ENCODE data around the gene GADD45GIP1.

The GADD45GIP1 gene

DNA sequence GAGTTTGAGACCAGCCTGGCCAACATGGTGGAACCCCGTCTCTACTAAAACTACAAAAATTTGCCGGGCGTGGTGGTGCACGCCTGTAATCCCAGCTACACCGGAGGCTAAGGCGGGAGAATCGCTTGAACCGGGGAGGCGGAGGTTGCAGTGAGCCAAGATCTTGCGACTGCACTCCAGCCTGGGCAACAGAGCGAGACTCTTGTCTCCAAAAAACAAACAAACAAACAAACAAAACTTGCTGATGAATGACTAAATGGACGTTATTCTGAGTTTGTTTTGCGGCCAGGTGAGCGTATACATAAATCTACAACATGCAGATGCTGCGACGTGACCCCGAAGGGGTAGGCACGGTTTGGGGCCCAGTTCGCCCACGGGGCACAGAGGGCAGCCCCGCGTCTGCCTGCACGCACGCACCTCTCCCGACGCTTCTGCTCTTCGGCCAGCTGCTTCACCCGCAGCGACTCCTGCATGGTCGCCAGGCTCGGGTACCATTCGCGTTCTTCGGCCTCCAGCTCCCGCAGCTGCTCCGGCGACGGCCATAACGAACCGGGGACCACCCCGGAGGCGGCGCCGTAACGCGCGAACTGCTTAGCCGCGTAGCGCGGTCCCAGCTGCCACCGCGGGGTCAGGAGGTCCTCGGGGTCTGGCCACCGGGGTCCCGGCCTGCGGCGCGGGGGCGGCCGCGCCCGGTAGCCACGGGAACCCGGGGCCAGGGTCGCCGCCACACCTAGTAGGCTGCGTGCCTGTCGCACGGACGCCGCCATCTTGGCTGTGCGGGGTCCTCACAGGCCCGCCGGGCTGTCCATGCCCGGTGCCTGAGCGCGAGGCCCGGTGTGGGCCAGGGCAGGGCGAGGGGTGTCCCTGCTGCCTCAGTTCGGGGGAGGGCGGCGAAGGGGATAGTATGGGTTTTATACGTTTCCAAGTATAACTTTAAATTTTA is at the start of gene GADD45GIP1:
Gene GADD45GIP1 (minus strand): TSS at position 778 of the 943 bp plus-strand sequence. CDS start 11 bp downstream, at position 767.
- DNase-seq (ENCODE audit: low spot score), result peak; percentile 85

DNA sequence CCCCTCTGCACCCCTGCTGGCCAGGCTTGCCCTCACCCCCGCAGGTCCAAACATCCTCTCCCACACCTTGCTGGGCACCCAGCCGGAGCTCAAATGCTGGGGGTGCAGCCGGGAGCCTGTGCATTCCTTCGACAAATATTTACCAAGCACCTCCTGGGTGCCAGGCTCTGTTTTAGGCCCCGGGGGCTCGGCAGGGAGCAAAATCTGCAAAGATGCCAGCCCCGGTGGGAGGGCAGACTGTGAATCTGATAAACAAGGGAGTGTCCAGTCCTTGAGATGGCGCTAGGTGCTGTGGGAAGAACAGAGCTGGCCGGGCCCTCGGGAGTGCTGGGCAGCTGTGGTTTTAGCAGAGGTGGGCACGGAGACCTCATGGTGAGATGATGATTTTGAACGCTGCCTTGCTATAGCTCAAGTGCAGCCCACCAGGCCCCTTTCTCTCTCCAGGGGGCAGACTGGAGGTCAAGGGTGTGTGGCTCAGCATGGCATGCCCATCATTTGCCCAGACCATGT is 48.9 kb upstream of the GADD45GIP1 start:
- DNase-seq (ENCODE audit: low spot score), result no peak

DNA sequence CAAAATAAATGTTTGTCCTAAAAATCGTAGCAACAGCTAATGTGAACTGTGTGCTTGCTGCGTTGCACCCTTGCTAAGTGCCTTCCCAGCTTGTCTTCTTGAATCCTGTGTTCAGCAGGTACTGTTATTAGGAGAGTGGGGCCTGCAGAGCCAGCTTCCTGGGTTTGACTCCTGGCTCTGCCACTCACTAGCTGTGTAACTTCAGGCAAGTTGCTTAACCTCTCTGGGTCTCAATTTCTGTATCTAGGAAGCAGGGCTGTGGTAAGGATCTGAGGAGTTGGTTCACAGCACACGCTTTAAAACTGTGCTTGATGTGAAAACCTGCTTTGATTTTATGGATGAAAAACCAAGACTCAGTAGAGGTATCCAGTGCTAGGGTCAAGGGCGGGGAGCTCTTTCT is 48.2 kb upstream of the GADD45GIP1 start:
- no peak for DNase-seq (ENCODE audit: low spot score)

DNA sequence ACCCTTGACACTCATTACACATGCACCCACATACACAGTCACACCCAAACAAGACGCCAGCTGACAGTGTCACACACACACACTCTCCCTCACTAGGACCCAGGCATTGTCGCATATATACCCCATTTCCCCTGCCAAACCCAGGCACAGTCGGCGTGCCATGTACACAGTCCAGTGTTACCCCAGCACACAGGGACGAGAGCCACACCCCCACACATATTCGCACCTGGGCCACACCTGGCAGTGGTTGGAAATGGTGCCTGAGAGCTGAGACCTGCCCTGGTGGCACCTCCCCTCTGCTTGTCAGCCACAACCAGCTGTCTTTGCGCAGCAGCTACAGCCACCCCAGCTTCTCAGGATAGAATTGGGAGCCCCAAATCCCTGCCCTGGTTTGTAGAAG is 47.2 kb upstream of the GADD45GIP1 start:
- no peak for DNase-seq (ENCODE audit: low spot score)

DNA sequence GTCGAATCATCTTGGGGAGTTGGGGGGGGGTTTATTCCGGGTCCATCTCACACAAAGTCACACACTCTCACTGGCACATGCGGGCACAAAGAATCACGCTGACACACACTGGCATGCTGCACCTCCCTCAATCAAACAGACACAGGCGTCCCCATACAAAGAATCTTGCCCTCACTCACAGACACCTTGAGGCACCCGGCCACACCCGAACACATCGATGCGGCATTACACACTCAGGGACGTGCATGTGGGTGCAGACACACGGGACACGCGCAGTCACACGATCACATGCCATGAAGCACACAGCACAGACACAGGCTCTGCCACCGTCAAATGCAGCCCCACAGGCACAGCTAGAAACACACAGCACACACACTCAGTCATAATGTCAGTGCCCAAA is 46.1 kb upstream of the GADD45GIP1 start:
- DNase-seq (ENCODE audit: low spot score), result no peak

DNA sequence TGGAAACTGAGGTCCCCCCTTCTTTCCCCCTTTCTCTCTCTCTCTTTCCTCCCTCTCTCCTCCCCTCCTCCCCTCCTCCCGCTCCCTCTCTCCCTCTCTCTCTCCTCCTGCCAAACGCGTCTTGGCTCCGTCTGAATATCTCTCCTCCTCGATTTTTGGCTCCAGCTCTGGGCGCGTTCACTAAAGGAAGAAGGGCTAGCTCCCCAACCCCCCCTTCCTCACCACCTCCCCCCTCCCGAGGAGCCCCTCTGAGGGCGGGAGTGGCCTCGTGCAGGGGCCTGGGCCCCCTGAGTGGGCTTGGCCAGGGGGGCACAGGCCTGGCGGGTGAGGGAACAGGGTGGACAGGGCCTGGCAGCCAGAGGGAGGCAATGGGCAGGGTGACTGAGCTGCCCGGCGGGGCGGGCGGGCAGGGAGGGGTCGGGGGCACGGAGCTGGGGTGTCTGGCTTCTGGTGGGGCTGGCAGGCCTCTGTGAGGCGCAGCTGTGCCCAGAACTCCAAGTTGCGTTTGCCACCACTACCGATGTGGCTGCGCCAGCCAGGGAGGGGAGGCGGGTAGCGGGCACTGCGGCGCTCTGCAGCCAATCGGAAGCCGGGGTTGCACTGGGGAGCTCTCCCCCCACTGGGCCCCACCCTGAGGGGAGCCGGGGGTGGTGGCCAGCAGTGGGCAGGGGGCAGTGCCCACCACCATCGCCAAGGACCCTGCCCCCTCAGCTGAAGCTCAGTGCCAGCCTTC is 45.3 kb upstream of the GADD45GIP1 start:
- DNase-seq (ENCODE audit: low spot score), result no peak

DNA sequence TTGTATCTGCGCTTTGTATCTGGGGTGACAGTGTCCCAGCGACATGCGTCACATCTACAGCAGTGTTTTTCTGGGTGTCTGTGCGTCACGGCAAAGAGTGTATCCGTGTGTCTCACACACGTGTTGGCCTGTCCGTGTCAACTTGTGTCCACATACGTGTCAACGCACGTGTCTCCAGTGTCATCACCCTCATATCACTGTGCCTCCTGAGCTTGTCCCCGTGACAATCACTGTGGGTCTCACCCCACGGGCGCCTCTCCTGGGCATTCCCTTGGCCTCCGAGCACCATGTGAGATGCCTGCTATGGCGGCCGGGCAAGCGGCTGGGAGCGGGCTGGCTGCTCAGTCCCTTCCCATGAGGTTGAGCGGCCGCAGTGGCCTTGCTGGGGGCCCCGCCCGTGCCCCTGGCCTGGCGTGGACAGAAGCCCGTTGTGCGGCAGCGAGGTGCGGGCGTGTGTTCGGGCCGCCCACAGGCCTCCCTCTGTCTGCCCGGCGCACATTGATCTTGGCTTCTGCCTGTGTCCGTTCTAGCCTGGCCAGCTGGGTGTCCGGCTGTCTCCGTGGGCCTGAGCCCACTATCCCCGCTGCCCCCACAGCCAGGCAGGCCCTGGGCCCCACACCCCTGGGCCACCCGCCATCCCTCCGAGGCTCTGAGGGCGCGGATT is 44.6 kb upstream of the GADD45GIP1 start:
- DNase-seq (ENCODE audit: low spot score), result no peak

DNA sequence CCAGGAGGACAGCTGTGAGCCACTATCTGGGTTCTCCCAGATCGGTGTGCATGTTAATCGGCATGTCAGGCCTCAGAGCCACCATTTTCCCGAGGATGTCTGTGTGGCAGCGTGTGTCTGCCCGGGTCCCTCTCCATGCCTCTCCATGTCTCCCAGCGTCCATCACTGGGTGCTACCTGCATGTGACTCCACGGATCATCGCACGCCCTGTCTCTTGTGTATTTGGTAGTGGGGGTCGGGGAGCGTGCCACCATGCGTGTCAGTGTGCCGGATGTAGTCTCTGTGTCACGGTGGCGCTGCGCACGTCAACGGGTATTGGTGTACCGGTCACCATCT is 44.1 kb upstream of the GADD45GIP1 start:
- DNase-seq (ENCODE audit: low spot score), result no peak

DNA sequence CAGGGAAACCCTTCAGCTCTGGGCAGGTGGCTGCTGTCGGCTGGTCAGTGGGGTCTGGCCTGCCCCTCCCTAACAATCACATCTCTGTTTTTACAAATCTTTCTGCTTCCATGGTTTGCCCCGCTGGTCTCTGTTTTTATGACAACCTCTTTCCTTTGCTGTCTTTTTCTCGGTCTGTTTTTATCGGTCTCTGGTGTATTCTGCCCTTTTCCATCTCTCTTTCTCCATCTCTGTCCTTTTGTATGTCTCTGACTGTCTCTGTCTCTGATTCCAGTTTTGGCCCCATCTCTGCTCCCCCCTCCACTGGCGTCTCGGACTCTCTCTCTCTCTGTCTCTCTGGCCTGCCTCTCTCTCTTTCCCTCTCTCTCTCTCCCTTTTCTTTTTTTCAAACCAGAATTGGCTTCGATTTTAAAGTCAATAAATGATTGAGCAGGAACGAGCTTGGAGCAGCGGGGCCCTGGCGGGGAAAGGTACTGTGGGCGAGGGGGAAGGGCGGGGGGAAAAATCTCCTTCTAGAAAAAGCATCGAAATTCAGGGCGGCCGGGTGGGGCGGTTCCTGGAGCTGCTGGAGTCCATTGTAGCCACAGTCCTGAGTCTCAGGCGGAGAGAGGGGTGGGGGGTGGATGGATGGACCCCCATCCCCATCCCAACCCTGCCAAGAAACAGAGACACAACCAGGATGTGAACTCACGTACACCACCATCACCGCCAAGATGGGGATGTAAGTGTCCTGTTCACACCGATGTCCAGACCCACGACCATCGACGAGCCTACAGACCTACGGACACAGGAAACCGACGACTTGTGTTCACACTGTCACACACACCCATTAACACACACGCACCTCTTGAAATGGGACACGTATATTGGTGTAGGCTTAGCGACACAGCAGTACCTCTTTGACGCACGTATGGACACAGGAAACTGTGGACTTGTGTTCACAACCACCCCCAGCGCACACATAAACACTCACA is 41.2 kb upstream of the GADD45GIP1 start:
- no peak for DNase-seq (ENCODE audit: low spot score)

DNA sequence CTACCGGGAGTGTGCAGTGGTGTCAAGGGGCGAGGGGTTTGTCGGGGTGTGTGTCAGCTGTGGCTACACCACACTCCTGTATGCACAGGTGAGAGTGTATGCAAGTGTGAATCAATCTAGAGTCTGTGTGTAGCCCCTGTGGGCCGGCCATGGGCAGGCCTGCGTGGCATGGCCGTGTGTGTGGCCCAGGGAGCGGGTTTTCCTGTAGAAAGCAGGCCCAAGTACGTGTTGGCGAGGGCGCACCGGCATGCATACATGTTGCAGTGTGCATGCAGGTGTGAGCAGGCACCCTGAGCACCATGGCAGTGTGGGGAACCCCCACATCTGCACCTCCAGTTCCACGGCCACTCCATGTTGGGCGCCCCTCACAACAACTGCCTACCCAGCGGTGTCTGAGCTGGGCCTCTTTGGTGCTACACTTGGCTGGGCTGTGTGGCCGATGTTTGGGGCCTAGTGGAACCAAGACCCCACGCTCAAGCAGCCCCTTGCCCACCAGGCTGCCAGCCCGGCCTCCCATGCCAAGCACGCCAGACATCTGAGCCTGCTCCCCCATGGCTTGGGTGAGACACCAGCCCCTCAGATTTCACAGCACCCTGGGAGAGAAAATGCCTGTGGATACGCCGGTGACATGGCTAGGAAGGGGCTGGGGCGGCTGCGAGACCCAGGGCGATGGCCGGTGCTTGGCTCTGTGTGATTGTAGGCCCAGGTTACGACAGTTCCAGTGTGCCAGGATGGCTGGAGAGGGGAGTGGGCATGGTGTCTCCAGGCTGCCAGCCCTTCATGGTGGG is 40.4 kb upstream of the GADD45GIP1 start:
- no peak for DNase-seq (ENCODE audit: low spot score)

DNA sequence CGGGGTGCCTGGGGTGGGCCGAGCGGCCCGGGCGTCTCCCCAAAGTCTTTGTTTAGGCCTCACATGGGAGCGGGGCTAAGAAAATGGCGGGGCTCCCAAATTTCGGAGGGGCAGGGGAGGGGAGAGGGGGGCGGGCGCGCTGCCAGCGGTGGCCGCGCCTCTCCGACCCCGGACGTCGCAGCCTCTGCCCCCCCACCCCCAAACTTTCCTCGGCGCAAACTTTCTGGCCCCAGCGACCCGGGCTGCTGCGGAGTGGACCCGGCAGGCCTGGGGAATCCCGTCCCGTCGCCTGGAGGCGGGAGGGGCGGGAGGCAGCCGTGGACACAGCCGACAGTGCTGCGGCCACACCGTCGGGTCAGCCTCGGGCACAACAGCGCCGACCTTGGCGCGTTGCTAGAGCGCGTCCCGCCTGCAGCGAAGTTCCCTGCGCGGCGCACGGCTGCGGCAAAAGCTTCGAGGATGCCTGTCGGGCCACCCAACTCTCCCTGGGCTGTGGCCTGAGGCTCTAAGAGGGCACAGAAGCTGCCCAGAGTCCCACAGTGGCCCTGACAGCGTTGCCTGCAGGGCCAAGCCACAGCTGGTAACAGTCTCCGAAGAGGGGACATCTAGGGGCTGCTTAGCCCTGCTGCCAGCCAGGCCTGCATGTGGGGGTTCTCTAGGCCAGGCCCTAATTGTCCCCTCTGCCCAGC is 39.5 kb upstream of the GADD45GIP1 start:
- no peak for DNase-seq (ENCODE audit: low spot score)

DNA sequence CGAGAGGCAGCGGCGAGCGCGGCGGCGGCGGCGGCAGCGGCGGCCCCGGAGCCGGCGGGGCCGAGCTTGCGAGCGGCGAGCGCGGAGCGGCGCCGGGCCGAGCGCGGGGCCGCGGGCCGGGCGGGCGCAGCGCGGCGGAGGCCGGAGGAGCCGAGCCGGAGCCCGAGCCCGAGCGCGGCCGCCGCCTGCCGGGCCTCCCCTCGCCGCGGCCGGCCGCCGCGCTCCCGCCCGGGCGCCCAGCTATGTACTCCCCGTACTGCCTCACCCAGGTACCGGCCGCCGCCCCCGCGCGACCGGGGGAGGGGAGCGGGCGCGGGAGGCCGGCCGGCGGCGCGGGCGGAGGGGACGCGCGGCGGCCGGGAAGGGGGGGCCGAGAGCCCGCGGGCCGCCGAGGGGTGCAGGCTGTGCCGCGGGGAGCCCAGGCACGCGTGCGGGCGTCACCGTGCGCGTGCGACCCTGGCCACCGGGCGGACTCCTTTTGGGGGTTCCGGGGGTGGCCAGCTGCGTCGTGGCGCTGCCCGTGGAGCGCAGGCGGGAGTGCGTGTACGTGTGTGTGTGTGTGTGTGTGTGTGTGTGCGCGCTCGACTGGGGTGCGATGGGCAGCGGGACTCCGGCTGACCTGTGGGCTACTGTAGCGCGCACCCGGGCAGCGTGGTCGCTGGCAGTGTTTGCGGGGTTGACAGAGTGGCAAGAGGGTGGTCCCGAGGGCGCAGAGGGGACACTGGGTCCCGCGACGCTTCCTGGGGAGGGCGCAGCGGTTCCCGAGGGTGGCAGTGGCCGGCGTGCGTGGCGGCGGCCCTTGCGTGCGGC is 38.8 kb upstream of the GADD45GIP1 start:
- DNase-seq (ENCODE audit: low spot score), result peak; percentile 14

DNA sequence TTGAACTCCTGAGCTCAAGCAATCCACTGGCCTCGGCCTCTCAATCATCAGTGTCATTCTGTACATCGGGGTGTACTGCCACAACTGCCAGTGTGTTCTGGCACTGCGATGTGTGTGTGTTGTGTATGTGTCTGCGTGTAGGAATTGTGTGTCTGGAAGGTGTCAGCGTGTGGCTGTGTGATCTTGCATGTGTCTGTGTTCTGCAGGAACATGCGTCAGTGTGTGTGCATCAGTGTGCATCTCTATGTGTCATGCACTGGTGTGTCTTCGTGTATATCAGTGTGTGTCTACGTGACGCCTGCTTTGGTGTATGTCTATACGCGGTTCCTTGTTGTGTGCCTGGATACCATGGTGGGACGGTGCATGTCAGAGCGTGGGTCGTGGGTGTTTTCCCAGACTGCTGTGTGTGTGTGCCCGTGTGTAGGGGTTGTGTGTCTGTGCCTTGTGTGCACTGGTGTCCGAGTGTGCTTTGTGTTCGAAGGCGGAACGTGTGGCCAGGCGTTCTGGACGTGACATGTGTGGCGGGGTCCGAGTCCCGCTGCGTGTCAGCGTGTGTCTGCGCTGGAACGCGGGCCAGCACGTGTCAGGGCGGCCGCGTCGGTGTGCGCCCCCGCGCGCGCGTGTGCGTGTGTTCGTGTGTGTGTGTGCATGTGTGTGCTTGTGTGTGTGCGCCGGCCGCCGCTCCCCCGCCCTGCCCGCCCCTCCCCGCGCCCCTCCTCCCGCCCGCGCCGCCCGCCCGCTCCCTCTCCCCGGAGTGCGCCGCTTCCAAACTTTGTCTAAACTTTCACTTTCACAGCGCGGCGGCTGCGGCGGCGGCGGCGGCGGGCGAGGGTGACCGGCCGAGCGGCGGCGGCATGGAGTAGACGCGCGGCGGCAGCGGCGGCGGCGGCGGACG is 37.9 kb upstream of the GADD45GIP1 start, which contains the start of gene NFIX:
Gene NFIX (plus strand): TSS at position 775 of the 895 bp plus-strand sequence. CDS start 363 bp downstream, outside the sequence.
- peak; percentile 55 for DNase-seq (ENCODE audit: low spot score)

DNA sequence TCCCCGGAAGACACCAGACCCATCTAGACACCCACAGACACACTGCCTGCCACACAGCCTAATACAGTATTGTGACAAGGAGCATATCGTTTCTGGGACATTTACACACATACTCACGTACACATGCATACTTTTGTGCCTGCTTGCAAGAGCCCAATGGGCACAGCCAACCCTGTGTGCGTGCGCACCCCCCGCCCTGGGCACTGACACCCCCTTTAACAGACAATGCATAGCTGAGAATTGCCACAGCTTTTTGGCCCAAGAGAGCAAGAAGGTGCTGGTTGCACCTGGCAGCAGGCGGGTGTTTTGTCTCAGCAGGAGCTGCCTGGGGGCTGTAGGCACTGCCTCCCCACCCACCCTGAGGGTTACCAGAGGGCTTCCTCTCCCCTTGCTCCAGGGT is 36.5 kb upstream of the GADD45GIP1 start:
- DNase-seq (ENCODE audit: low spot score), result no peak

DNA sequence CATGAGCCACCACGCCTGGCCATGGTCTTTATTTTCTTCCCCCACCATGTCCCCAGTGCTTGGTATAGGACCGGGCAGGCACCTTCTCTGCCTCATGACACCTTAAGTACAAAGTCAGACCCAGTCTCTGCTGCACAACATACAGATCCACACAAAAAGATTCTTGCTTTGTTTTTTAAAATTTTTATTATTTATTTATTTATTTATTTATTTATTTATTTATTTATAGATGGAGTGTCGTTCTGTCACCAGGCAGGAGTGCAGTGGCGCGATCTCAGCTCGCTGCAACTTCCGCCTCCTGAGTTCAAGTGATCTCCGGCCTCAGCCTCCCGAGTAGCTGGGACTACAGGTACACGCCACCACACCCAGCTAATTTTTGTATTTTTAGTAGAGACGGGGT is 35.7 kb upstream of the GADD45GIP1 start:
- DNase-seq (ENCODE audit: low spot score), result no peak

DNA sequence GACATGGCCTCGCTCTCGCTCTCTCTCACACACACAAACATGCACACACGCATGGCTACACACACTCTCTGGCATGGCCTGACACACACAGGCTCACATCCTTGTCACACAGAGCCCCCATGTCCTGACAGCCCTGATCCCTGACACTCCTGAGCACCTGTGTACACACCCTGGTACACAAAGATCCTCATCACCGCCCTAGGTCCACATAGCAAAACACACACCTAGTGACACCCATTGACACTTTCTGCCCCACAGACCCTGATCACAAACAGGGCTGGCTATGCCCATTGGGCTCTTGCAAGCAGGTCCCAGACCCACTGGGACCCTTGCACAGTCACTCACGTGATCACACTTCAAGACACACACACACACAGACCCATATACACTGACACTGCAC is 34.3 kb upstream of the GADD45GIP1 start:
- no peak for DNase-seq (ENCODE audit: low spot score)

DNA sequence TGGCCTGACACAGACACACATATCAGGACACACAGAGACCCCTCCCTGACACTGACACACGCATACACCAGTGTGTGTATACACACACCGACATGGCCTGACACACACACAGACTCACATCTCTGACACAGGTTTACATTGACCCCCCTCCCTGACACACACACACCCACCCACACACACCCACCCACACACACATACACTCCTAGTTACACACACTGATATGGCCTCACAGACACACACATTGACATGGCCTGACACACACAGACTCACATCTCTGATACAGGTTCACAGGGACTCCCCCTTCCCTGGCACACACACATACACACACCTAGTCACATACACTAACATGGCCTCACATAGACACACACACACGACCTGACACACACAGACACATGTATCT is 33.8 kb upstream of the GADD45GIP1 start:
- DNase-seq (ENCODE audit: low spot score), result no peak

DNA sequence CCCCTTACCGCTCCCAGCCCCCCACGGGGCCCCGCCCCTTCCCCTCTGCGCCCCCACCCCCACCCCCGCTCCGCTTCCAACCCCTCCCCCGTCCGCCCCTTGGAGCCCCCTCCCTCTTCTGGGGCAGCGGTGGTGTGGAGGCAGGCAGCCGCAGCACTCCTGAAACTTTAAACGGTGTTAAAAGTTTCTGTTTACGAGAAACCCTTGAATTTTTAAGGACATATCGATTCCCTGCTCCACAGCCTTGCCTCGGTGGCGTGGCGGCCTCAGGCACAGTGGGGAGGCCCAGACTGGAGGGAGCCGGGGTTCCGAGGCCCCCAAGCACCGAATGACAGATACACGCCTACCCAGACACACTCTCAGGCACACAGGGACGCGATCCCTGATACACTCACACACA is 33.4 kb upstream of the GADD45GIP1 start:
- no peak for DNase-seq (ENCODE audit: low spot score)

Data from LoVo (cell line).